Stimulated activated CD8-positive, alpha-beta memory T cell treated with anti-CD3 and anti-CD28 coated beads, Interleukin-7, amount 100 ng/mL, for 1 hour (primary cell): ENCODE data around the gene WFDC8.
"Not testable (repeated sequence)": the region's sequence is repeated elsewhere in the genome, so short reads cannot be mapped to it uniquely, and the experiment has no call there.

Experiments
- DNase-seq, 2 donors: peaks; one replicate each; pipeline ENCODE4 v3.0.0-alpha.2; 2020; ENCODE audit warnings: low read depth in 2 of 2

WFDC8 gene

DNA sequence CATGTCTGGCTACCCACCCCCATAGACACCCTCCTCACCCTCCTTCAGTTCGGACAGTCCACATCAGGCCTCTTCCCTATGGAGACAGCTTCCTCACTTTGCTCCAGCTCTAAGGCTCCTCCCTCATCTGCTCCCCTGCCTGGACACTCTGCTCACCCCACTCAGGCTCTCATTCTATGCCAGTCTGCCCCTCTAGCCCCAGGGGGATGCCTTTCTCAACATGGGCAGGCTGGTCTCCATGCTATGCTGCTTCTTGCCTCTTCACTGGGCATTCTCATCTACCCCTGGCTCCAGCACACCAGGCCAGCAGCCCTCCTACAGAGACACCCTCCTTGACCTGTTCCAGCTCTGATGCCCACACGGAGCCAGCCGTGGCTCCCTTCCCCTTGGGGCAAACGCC, at the start of gene WFDC8:
WFDC8 (minus strand) TSS at position 101 of the 400 bp plus-strand sequence; CDS start at position 64, 37 bp downstream.
- no peak for DNase-seq

GRCh38 chr20:45626540-45626939, 47.5 kb upstream of the WFDC8 start:
- no peak for DNase-seq

DNA sequence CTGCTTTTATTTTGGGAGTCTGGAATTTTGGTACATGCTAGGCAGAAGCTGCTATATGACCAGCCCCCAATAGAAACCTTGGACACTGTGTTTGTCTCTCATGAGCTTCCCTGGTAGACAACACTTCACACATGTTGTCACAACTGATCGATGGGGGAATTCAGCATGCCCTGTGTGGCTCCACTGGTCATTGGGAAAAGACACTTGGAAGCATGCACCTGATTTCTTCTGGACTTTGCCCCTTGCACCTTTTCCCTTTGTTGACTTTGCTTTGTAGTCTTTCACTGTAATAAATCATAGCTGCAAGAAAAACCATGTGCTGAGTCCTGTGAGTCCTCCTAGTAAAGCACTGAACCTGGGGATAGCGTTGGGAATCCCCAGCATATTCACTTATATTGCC, 42.5 kb upstream of the WFDC8 start:
- DNase-seq, result no peak

DNA sequence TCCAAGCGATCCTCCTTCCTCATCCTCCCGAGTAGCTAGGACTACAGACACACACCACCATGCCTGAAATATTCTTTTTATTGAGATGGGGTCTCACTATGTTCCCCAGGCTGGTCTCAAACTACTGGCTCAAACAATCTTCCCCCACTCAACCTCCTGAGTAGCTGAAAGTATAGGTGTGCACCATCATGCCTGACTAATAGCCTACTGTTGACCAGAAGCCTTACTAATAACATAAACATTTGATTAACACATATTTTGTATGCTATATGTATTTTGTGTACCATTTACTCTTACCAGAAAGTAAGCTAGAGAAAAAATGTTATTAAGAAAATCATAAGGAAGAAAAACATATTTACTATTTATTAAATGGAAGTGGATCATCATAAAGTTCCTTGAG, 38.5 kb upstream of the WFDC8 start:
- no peak for DNase-seq

- DNase-seq, result no peak
These were observed 33.2 kb upstream of the WFDC8 start for GRCh38 chr20:45612314-45612713.

- no peak for DNase-seq
These were observed 32.0 kb upstream of the WFDC8 start for GRCh38 chr20:45611054-45611453.

DNA sequence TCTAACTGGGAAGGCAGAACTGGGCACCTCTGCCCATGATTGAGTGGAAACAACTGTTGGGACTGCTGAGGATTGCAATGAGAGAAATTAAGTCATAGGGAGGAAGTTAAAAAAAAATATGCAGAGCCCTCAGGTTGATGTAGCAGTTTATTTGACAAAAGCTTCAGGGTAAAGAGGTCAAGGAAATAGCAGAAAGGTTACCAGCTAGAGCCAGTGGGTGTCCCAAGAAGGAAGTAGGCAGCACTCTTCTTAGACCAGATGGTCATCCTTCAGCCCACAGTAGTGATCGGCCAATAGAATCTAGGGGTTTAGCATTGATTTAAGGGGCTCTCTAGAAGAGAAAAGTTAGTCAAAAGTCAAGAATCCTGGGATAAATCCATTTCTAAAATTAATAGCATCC, 28.7 kb upstream of the WFDC8 start:
- no peak for DNase-seq

- DNase-seq, result no peak
These were observed 16.2 kb upstream of the WFDC8 start for GRCh38 chr20:45595235-45595634.

DNA sequence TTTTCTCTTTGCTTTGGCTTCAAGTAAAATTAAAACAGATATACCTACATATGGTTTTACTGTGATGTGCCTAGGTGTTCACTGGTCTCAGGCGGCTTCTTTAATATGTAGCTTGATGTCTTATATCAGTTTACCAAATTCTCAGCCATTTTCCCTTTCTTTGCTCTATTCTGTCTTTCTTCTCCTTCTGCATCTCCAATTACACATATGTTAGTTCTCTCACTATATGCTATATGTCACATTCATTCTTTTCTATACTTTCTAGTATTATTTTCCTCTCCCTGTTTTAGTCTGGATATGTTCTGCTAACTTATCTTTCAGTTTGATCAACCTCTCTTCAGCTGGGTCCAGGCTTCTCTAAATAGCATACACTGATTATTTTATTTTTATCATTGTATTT, 14.4 kb upstream of the WFDC8 start:
- no peak for DNase-seq

GRCh38 chr20:45592574-45593189, 13.6 kb upstream of the WFDC8 start:
- no peak for DNase-seq

DNA sequence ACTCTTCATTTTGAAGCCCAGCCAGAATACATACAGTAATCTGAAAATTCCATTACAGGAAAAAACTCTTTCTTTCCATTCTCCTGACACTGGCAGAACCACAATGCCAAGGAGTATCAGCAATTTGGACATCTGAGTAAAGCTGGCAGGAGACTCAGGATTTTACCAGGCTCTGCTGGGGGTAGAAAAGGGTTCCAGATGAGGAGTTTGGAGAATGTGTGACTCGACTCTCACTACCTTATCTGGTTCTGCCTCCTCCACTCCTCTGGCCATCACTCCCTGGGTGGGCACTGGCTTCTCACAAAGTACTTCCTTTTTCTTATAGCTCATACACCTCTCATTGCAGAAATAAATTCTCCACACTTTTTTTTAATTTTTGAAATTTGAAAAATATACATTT, 10.6 kb upstream of the WFDC8 start:
- DNase-seq, result no peak

DNA sequence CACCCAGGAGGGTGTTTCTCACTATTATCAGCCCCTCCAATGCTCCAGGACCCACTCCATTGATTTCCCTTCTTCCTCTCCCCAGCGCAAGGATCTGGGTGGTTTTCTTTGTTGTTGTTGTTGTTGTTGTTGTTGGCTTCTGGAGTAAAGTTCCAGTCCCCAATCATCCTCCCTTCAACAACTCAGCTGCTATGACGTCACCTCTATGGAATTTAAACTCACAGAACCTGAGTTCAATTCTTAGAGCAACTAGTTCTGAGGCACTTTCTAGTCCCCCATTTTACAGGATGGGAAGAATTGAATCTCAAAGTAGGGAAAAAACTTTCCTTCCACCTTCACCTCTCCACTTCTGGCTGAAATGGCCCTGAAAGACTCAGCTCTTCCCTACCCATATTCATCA, 9.7 kb upstream of the WFDC8 start:
- DNase-seq, result no peak

GRCh38 chr20:45585986-45586385, 6.9 kb upstream of the WFDC8 start:
- DNase-seq, result not testable (repeated sequence)

GRCh38 chr20:45584294-45584693, 5.2 kb upstream of the WFDC8 start:
- not testable (repeated sequence) for DNase-seq

DNA sequence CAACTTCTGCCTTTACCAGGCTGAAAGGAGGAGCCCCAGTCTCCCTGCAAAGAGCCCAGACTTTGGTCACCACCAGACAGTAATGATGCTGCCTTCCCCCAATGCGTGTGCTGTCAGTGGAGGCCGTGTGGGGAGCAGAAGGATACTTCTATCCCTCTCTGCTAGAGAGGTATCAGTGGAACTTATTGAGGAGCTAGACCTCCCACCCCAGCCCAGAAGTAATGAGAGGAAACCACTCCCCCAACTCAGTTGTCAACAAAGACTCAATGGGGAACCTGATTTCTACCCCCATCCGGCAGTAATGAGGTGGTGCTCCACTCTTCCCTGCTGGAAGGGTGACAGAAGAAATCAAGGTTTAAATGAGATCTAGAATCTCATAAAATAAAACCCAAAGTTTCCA, 4.4 kb upstream of the WFDC8 start:
- no peak for DNase-seq

- DNase-seq, result no peak
These were observed 2.6 kb upstream of the WFDC8 start for GRCh38 chr20:45581702-45582101.

- no peak for DNase-seq
These were observed 853 bp downstream of the WFDC8 start for GRCh38 chr20:45578231-45578630.

DNA sequence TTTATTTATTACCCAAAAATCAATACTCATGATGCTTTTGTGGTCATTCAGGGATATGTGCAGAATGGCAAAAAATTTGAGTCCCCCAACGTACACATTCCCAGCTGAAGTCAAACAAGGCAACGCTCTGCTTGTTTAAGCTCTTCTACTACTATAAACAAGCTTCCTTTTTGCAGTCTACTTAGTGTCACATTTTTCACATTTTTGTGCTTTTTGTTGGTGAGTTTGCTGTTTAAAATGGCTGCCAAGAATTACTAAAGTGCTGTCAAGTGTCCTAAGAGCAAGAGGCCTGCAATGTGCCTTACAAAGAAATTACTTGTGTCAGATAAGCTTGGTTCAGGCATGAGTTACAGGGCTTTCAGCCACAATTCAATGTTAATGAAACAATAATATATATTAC, 2.1 kb downstream of the WFDC8 start:
- DNase-seq, result no peak

DNA sequence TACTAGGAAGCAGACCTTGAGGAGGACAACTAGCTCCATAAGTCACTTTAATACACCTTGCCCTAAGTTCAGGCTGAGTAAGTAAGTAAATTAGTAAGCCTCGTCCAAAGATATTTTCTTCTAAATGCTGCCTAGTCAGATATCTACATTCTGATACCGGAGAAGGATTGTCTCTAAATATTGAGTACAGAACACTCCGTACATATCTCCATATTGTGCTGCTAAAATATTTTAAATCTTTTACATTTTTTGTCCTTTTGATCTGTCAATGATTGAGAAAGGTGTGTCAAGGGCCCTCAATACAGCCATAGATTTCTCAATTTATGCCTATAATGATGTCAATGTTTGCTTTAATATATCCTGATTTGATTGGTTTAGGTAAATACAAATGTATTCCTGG, 3.2 kb downstream of the WFDC8 start:
- no peak for DNase-seq

GRCh38 chr20:45569650-45570049, 9.4 kb downstream of the WFDC8 start:
- not testable (repeated sequence) for DNase-seq

DNA sequence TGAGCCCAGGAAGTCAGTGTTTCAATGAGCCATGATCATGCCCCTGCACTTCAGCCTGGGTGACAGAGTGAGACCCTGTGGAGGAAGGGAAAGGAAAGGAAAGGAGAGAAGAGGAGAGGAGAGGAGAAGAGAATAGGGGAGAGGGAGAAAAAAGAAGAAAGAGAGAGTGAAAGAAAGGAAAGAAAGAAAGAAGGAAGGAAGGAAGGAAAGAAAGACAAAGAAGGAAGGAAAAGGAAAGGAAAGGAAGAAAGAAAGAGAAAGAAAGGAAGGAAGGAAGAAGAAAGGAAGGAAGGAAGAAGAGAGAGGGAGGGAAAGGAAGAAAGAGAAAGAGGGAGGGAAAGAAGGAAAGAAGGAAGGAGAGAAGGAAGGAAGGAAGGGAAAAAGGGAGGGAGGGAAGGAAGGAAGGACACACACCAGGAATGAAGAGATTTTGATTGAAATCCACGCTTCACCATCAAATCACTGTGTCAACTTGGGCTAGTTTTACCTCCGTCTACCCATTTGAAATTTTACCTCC, 14.3 kb downstream of the WFDC8 start:
- no peak for DNase-seq

GRCh38 chr20:45555198-45555597, 23.9 kb downstream of the WFDC8 start:
- no peak for DNase-seq

GRCh38 chr20:45552456-45552855, 26.6 kb downstream of the WFDC8 start:
- DNase-seq, result no peak

DNA sequence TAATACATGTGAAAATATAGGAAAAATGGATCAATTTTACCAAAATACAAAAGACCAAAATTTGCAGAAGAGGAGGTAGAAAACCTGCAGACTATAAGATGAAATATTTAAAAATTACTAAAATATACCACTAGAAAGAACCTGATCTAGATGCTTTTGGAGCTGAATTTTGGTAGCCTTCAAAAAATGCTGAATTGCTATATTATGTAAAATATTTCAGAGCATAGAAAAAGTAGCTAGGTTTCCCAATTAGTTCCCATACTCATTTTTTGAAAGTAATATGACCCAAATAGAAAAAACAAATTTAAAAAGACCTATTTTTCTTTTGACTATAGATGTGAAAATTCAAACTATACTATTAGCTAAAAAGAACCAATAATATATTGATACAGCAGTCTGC, 28.3 kb downstream of the WFDC8 start:
- DNase-seq, result no peak
